ENCODE measurements around the gene RSAD1.

DNA sequence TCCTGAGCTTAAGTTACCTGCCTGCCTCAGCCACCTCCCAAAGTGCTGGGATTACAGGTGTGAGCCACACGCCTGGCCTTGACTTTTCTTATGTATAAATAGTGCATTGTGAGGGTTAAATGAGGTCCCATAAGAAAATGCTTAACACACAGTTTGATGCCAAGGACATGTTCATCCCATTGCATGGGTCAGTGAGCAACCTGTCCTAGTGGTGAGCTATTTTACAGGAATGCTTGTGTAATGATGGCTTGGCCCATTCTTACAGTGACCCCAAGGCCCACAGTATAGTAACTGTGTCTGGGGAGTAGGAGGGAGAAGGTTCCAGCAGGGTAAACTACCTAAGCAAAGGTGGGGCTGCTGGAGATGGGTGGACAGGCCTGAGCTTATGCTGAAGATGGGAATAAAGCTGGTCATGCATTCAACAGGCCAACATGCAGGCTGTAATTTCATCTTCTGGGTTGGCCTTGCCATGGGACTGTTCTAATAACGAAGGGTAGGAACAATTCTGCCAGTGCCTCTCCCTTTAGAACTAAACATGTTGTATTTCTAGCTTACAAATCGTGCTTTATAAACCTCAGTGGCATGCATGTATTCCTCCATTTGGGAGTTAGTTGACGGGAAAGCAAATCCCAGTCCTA lies 46.4 kb upstream of the RSAD1 start:
- TF ChIP-seq, protein P1, sequence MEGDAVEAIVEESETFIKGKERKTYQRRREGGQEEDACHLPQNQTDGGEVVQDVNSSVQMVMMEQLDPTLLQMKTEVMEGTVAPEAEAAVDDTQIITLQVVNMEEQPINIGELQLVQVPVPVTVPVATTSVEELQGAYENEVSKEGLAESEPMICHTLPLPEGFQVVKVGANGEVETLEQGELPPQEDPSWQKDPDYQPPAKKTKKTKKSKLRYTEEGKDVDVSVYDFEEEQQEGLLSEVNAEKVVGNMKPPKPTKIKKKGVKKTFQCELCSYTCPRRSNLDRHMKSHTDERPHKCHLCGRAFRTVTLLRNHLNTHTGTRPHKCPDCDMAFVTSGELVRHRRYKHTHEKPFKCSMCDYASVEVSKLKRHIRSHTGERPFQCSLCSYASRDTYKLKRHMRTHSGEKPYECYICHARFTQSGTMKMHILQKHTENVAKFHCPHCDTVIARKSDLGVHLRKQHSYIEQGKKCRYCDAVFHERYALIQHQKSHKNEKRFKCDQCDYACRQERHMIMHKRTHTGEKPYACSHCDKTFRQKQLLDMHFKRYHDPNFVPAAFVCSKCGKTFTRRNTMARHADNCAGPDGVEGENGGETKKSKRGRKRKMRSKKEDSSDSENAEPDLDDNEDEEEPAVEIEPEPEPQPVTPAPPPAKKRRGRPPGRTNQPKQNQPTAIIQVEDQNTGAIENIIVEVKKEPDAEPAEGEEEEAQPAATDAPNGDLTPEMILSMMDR (IDR thresholded peaks at IDR 0.05): no peak
- TF ChIP-seq POLR2AphosphoS5 (IDR thresholded peaks at IDR 0.05; ENCODE audit: insufficient read depth in 1 of 2, low read depth in 1 of 2) (no peak), POLR2A (IDR thresholded peaks at IDR 0.05) (no peak)

Data from vagina (tissue), 2 donors.